ENCODE measurements around the gene WDR1. TPM values are rescaled to one million over a fixed set of nuclear protein-coding genes. Genes with fewer than 3 reads are reported as not detected.

The WDR1 gene
- polyA plus RNA-seq, 1 of the 3 experiments (the other 2 are of a cell fraction): 310 TPM

GRCh38 chr4:10114607-10115006 lies 2.0 kb downstream of the WDR1 start (continued):
- TF ChIP-seq IRF3 (IDR thresholded peaks at IDR 0.05; ENCODE audit: low read depth, low read length) (no peak), TEAD4 (IDR thresholded peaks at IDR 0.05; ENCODE audit: borderline replicate concordance, insufficient read depth) (no peak), NFIC (IDR thresholded peaks at IDR 0.05; ENCODE audit: borderline replicate concordance) (no peak), MXI1 (IDR thresholded peaks at IDR 0.05; ENCODE audit: low read depth, low read length) (no peak), CTCF (IDR thresholded peaks at IDR 0.05) (no peak)
- TF ChIP-seq, protein P1, sequence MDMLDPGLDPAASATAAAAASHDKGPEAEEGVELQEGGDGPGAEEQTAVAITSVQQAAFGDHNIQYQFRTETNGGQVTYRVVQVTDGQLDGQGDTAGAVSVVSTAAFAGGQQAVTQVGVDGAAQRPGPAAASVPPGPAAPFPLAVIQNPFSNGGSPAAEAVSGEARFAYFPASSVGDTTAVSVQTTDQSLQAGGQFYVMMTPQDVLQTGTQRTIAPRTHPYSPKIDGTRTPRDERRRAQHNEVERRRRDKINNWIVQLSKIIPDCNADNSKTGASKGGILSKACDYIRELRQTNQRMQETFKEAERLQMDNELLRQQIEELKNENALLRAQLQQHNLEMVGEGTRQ (IDR thresholded peaks at IDR 0.05; ENCODE audit: borderline replicate concordance, low read depth, low read length): no peak

DNA sequence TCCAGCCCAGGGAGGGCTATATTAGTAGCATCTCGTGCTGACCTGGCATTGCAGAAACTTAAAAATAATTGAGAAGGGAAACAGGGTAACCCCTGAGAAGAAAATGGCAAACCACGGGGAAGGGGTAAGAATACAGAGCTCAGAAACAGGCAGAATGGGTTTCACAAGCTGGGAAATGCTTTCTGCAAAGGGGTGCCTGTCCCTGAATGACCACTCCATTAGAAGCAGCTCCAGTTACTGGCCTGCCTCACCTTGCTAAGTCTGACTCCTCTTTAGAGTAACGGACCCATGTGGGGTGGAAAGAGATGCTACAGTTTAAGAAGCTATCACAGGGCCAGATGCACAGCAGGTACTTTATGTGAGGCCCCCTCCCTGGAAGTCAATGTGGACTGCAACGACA lies 2.5 kb downstream of the WDR1 start:
- Histone ChIP-seq H3K4me3 (ENCODE audit: low read depth in 2 of 2, low read length in 1 of 2) (0 out of 4 replicates have a peak overlapping the region, but pooled peaks of 1 of the 2 experiments have one; percentile 72), H3K4me1 (ENCODE audit: control insufficient read depth in 1 of 2, insufficient read depth in 2 of 2, low read depth in 1 of 2, low read length in 1 of 2) (peaks cover 14 to 18% of the 10 kb centered on the region in 2 experiments; a peak in 3 of 4 replicates), H3K9ac (no peak overlapping the region), H4K20me1 (ENCODE audit: insufficient read depth) (peaks cover 66% of the 10 kb centered on the region), H3K27me3 (ENCODE audit: insufficient read depth) (no peaks in the 10 kb centered on the region), H3K79me2 (ENCODE audit: insufficient read depth) (peaks cover 72% of the 10 kb centered on the region), H3K9me2 (no peaks in the 10 kb centered on the region), H3K36me3 (replicated peaks in 1 of 2; ENCODE audit: control insufficient read depth in 1 of 2, insufficient read depth in 2 of 2, low read length in 1 of 2) (peaks cover 36 to 53% of the 10 kb centered on the region in 2 experiments), H3K27ac (ENCODE audit: low read depth in 2 of 2, low read length in 1 of 2) (no peak overlapping the region), H3K4me2 (no peak overlapping the region), H3F3A (replicated peaks; ENCODE audit: insufficient read depth) (peaks cover 24% of the 10 kb centered on the region), H2AFZ (ENCODE audit: low read depth) (no peak overlapping the region), H3K9me3 (no peaks in the 10 kb centered on the region)
- 71% methylated on average over 4 of the region's 4 CpGs for WGBS (ENCODE audit: low lambda C conversion rate)
- TF ChIP-seq FOSL2 (IDR thresholded peaks at IDR 0.05; ENCODE audit: borderline replicate concordance, low read depth) (no peak), TCF12 (IDR thresholded peaks at IDR 0.05) (no peak), MEF2A (IDR thresholded peaks at IDR 0.05; ENCODE audit: borderline replicate concordance, low read depth) (no peak), USF1 (IDR thresholded peaks at IDR 0.05; ENCODE audit: borderline replicate concordance, low read depth) (no peak), GABPA (IDR thresholded peaks at IDR 0.05; ENCODE audit: low read depth) (no peak), RXRA (IDR thresholded peaks at IDR 0.05; ENCODE audit: borderline replicate concordance, low read depth) (no peak), MXI1 (IDR thresholded peaks at IDR 0.05; ENCODE audit: low read depth, low read length) (no peak), RAD21 (IDR thresholded peaks at IDR 0.05; ENCODE audit: low read length) (no peak), TEAD4 (IDR thresholded peaks at IDR 0.05; ENCODE audit: borderline replicate concordance, insufficient read depth) (no peak), ELF1 (IDR thresholded peaks at IDR 0.05) (no peak), YY1 (IDR thresholded peaks at IDR 0.05; ENCODE audit: low read depth) (no peak), MAX (IDR thresholded peaks at IDR 0.05; ENCODE audit: low read depth) (no peak), SIN3A (IDR thresholded peaks at IDR 0.05; ENCODE audit: borderline replicate concordance, low read depth, low read length) (no peak)
- TF ChIP-seq, protein P1 (IDR thresholded peaks at IDR 0.05; ENCODE audit: borderline replicate concordance, low read depth, low read length): no peak
- TF ChIP-seq, protein P2, sequence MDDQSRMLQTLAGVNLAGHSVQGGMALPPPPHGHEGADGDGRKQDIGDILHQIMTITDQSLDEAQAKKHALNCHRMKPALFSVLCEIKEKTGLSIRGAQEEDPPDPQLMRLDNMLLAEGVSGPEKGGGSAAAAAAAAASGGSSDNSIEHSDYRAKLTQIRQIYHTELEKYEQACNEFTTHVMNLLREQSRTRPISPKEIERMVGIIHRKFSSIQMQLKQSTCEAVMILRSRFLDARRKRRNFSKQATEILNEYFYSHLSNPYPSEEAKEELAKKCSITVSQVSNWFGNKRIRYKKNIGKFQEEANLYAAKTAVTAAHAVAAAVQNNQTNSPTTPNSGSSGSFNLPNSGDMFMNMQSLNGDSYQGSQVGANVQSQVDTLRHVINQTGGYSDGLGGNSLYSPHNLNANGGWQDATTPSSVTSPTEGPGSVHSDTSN (IDR thresholded peaks at IDR 0.05): no peak
- TF ChIP-seq, protein P3, sequence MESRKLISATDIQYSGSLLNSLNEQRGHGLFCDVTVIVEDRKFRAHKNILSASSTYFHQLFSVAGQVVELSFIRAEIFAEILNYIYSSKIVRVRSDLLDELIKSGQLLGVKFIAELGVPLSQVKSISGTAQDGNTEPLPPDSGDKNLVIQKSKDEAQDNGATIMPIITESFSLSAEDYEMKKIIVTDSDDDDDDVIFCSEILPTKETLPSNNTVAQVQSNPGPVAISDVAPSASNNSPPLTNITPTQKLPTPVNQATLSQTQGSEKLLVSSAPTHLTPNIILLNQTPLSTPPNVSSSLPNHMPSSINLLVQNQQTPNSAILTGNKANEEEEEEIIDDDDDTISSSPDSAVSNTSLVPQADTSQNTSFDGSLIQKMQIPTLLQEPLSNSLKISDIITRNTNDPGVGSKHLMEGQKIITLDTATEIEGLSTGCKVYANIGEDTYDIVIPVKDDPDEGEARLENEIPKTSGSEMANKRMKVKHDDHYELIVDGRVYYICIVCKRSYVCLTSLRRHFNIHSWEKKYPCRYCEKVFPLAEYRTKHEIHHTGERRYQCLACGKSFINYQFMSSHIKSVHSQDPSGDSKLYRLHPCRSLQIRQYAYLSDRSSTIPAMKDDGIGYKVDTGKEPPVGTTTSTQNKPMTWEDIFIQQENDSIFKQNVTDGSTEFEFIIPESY (IDR thresholded peaks at IDR 0.05; ENCODE audit: borderline replicate concordance, low read depth): no peak
- POLR2A ChIA-PET: no interaction called here
- CTCF ChIA-PET: no interaction called here
- DNase-seq: no peak

Data from SK-N-SH (cell line).